ENCODE data around the gene REV3L.

DNA sequence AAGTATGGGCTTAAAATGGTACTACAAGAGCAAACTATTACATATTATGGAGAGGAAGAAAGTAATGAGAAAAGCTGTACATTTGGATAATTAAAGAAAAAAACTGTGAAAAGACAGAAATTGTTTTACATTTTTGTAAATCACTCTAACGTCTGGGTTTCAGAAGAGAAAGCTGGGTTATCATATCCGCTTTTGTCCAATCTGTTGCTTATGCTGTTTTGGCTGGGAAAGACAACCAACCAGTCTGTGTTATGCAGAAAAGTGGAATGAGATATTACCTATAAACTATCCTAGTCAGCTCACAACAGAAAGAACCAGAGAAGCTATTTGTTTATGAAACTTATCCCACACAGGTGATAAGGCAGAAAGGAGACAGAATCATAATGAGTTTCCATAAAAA lies 32.4 kb downstream of the REV3L start:
- TF ChIP-seq POLR2AphosphoS5 (IDR thresholded peaks at IDR 0.05; ENCODE audit: insufficient read depth, low read depth, low read length): no peak
- TF ChIP-seq, protein P1, sequence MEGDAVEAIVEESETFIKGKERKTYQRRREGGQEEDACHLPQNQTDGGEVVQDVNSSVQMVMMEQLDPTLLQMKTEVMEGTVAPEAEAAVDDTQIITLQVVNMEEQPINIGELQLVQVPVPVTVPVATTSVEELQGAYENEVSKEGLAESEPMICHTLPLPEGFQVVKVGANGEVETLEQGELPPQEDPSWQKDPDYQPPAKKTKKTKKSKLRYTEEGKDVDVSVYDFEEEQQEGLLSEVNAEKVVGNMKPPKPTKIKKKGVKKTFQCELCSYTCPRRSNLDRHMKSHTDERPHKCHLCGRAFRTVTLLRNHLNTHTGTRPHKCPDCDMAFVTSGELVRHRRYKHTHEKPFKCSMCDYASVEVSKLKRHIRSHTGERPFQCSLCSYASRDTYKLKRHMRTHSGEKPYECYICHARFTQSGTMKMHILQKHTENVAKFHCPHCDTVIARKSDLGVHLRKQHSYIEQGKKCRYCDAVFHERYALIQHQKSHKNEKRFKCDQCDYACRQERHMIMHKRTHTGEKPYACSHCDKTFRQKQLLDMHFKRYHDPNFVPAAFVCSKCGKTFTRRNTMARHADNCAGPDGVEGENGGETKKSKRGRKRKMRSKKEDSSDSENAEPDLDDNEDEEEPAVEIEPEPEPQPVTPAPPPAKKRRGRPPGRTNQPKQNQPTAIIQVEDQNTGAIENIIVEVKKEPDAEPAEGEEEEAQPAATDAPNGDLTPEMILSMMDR (IDR thresholded peaks at IDR 0.05; ENCODE audit: extremely low read depth in 1 of 2, insufficient read depth in 1 of 2, low read depth in 1 of 2, low read length in 2 of 2): no peak
- TF ChIP-seq POLR2A (IDR thresholded peaks at IDR 0.05; ENCODE audit: low read depth, low read length): no peak
- TF ChIP-seq, protein P2, sequence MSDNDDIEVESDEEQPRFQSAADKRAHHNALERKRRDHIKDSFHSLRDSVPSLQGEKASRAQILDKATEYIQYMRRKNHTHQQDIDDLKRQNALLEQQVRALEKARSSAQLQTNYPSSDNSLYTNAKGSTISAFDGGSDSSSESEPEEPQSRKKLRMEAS (IDR thresholded peaks at IDR 0.05; ENCODE audit: insufficient read depth, insufficient read length): no peak
- TF ChIP-seq EZH2 (IDR thresholded peaks at IDR 0.05; ENCODE audit: borderline replicate concordance, low read depth, low read length, severe bottlenecking): no peak
- TF ChIP-seq FOS (IDR thresholded peaks at IDR 0.05; ENCODE audit: borderline replicate concordance, insufficient read depth, low read length): no peak
- no peak for TF ChIP-seq JUN (IDR thresholded peaks at IDR 0.05; ENCODE audit: borderline replicate concordance, insufficient read depth, insufficient read length, low read depth)
- no peak for TF ChIP-seq GATA2 (IDR thresholded peaks at IDR 0.05; ENCODE audit: insufficient read depth, insufficient read length, low read depth, low read length)

All from endothelial cell of umbilical vein (primary cell).